Measurements from ENCODE around the gene ACTN4.

DNA sequence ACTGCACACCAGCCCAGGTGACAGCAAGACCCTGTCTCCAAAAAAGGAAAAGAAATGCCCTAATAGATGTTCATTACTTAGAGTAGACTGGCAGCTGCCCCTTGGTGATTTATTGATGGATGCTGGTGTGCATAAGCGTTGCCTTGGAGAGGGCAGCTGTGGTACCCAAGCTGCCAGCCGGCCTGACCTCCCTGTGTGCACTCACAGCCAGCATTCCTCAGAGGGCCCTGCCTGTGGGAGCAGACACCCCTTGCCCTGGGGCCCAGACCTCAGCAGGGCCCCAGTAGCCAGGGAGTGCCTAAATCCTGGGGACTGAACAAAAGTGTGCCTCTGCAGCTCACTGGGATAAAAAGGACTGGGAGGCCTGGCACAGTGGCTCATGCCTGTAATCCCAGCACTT is 7.8 kb upstream of the ACTN4 start:
- TF ChIP-seq, protein P1, sequence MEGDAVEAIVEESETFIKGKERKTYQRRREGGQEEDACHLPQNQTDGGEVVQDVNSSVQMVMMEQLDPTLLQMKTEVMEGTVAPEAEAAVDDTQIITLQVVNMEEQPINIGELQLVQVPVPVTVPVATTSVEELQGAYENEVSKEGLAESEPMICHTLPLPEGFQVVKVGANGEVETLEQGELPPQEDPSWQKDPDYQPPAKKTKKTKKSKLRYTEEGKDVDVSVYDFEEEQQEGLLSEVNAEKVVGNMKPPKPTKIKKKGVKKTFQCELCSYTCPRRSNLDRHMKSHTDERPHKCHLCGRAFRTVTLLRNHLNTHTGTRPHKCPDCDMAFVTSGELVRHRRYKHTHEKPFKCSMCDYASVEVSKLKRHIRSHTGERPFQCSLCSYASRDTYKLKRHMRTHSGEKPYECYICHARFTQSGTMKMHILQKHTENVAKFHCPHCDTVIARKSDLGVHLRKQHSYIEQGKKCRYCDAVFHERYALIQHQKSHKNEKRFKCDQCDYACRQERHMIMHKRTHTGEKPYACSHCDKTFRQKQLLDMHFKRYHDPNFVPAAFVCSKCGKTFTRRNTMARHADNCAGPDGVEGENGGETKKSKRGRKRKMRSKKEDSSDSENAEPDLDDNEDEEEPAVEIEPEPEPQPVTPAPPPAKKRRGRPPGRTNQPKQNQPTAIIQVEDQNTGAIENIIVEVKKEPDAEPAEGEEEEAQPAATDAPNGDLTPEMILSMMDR (conservative IDR thresholded peaks at IDR 0.05; ENCODE audit: low read length), result no peak
- TF ChIP-seq EZH2phosphoT487 (IDR thresholded peaks at IDR 0.05; ENCODE audit: borderline replicate concordance, low read depth, low read length), result no peak
